ENCODE data around the gene SLC6A13. TPM values are rescaled to one million over a fixed set of nuclear protein-coding genes. Genes with fewer than 3 reads are reported as not detected.

The SLC6A13 gene
- total and polyA plus RNA-seq, 2 donors (not counting 1 experiment from before 2014, with no cell fraction given): 0.22 to 0.54 TPM

- Mint-ChIP-seq H3K4me1 (peaks cover 4% of the 10 kb centered on the region), H3K27me3 (no peaks in the 10 kb centered on the region), H3K9me3 (ENCODE audit: insufficient read depth) (no peaks in the 10 kb centered on the region), H3K4me3 (no peak overlapping the region), H3K27ac (no peak overlapping the region)
- Histone ChIP-seq H2AFZ (ENCODE audit: insufficient read depth, low read depth, low read length, poor library complexity, severe bottlenecking) (no peak overlapping the region), H3K36me3 (replicated peaks in 1 of 2; ENCODE audit: control extremely low read depth in 1 of 2, control insufficient read depth in 1 of 2, extremely low read depth in 1 of 2, insufficient read depth in 2 of 2, low read length in 1 of 2) (peaks cover 11 to 59% of the 10 kb centered on the region in 2 experiments), H3K4me3 (ENCODE audit: control extremely low read depth in 1 of 5, extremely low read depth in 1 of 5, insufficient read depth in 1 of 5, low read depth in 2 of 5, low read length in 4 of 5) (no peak overlapping the region), H3K27ac (ENCODE audit: low read length in 2 of 2) (no peak overlapping the region), H3K4me1 (ENCODE audit: control insufficient read depth in 2 of 2, insufficient read depth in 2 of 2, low read length in 2 of 2) (no peaks in the 10 kb centered on the region), H3K79me2 (ENCODE audit: control insufficient read depth, insufficient read depth, low read length) (no peaks in the 10 kb centered on the region), H3K4me2 (replicated peaks; ENCODE audit: low read depth, low read length, poor library complexity, severe bottlenecking) (no peak overlapping the region), H3K9me3 (ENCODE audit: control extremely low read depth in 1 of 3, control insufficient read depth in 2 of 3, insufficient read depth in 1 of 3, low read length in 2 of 3) (no peaks in the 10 kb centered on the region), H4K20me1 (ENCODE audit: control insufficient read depth, insufficient read depth, low read length, poor library complexity, severe bottlenecking) (peaks cover 7% of the 10 kb centered on the region), H3K27me3 (replicated peaks in 1 of 4; ENCODE audit: control extremely low read depth in 1 of 4, control insufficient read depth in 3 of 4, insufficient read depth in 4 of 4, low read length in 3 of 4) (no peaks in the 10 kb centered on the region), H3K9ac (ENCODE audit: low read length) (no peak overlapping the region)
- TF ChIP-seq CTCF (IDR thresholded peaks at IDR 0.05) (no peak), EZH2 (IDR thresholded peaks at IDR 0.05; ENCODE audit: borderline replicate concordance, insufficient read depth, low read depth, low read length, poor library complexity, severe bottlenecking) (no peak)
- WGBS (ENCODE audit: insufficient coverage): 100% methylated on average over 1 of the region's 5 CpGs
- intact Hi-C loops (cut with micrococcal nuclease): no loop called here
- ATAC-seq (ENCODE audit: low read depth) (no peak), DNase-seq (no peak)
- ChIA-PET POLR2A (no interaction called here), CTCF (no interaction called here)
Observed at GRCh38 chr12:286531-287300, 24.1 kb upstream of the SLC6A13 start.

DNA sequence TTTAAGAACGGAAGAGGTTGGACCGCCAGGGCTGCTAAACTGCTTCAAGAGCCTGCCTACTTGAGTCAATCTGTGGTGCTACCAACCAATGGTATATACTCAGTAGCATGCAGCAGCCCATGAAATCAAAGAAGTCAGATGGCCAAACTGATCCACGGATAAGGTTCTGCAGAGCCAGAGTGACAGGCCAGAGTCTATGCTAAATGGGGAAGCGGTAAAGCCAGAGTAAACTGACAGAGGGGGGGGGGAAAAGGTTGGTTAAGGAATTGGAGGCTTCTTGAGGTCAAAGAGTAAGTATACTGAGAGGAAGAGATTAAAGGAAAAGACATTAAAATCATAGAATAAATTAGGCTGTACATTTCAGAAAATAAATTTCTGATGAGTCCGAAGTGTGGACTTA is 15.4 kb upstream of the SLC6A13 start:
- DNase-seq (no peak), ATAC-seq (ENCODE audit: low read depth) (no peak)
- 98% methylated on average over 5 of the region's 5 CpGs for WGBS (ENCODE audit: insufficient coverage)
- Histone ChIP-seq H3K27me3 (replicated peaks in 1 of 4; ENCODE audit: control extremely low read depth in 1 of 4, control insufficient read depth in 3 of 4, insufficient read depth in 4 of 4, low read length in 3 of 4) (no peaks in the 10 kb centered on the region), H3K36me3 (replicated peaks in 1 of 2; ENCODE audit: control extremely low read depth in 1 of 2, control insufficient read depth in 1 of 2, extremely low read depth in 1 of 2, insufficient read depth in 2 of 2, low read length in 1 of 2) (peaks cover 0 to 5% of the 10 kb centered on the region in 2 experiments), H2AFZ (ENCODE audit: insufficient read depth, low read depth, low read length, poor library complexity, severe bottlenecking) (no peak overlapping the region), H3K4me1 (ENCODE audit: control insufficient read depth in 2 of 2, insufficient read depth in 2 of 2, low read length in 2 of 2) (no peaks in the 10 kb centered on the region), H4K20me1 (ENCODE audit: control insufficient read depth, insufficient read depth, low read length, poor library complexity, severe bottlenecking) (no peaks in the 10 kb centered on the region), H3K9me3 (ENCODE audit: control extremely low read depth in 1 of 3, control insufficient read depth in 2 of 3, insufficient read depth in 1 of 3, low read length in 2 of 3) (no peaks in the 10 kb centered on the region), H3K9ac (ENCODE audit: low read length) (no peak overlapping the region), H3K27ac (ENCODE audit: low read length in 2 of 2) (no peak overlapping the region), H3K4me3 (ENCODE audit: control extremely low read depth in 1 of 5, extremely low read depth in 1 of 5, insufficient read depth in 1 of 5, low read depth in 2 of 5, low read length in 4 of 5) (no peak overlapping the region), H3K79me2 (ENCODE audit: control insufficient read depth, insufficient read depth, low read length) (no peaks in the 10 kb centered on the region), H3K4me2 (replicated peaks; ENCODE audit: low read depth, low read length, poor library complexity, severe bottlenecking) (no peak overlapping the region)
- intact Hi-C loops (cut with micrococcal nuclease): no loop called here
- no peak for TF ChIP-seq CTCF (IDR thresholded peaks at IDR 0.05)
- no peak for TF ChIP-seq EZH2 (IDR thresholded peaks at IDR 0.05; ENCODE audit: borderline replicate concordance, insufficient read depth, low read depth, low read length, poor library complexity, severe bottlenecking)
- Mint-ChIP-seq H3K4me3 (no peak overlapping the region), H3K27me3 (no peaks in the 10 kb centered on the region), H3K4me1 (peaks cover 3% of the 10 kb centered on the region), H3K27ac (no peak overlapping the region), H3K9me3 (ENCODE audit: insufficient read depth) (no peaks in the 10 kb centered on the region)
- ChIA-PET POLR2A (no interaction called here), CTCF (no interaction called here)

Measured in B cell (primary cell).